Skeletal muscle tissue (tissue), 4 donors: ENCODE measurements around the gene NEDD4L. TPM values are rescaled to one million over a fixed set of nuclear protein-coding genes. Genes with fewer than 3 reads are reported as not detected.
"Not testable (repeated sequence)": the region's sequence is repeated elsewhere in the genome, so short reads cannot be mapped to it uniquely, and the experiment has no call there.

Experiments used
- H3K27ac ChIP-seq: one replicate; pipeline ENCODE4 v1.7.0; 2013; ENCODE audit warnings: mild to moderate bottlenecking, low read depth, low read length, inconsistent platforms
- H3K27me3 ChIP-seq, 3 donors: one replicate each; pipeline ENCODE4 v1.7.0; 2013; ENCODE audit warnings: low read length in 3 of 3; ENCODE audit not compliant: control insufficient read depth in 3 of 3, insufficient read depth in 3 of 3
- H3K36me3 ChIP-seq, 3 donors: one replicate each; pipeline ENCODE4 v1.7.0; 2013; ENCODE audit warnings: low read length in 3 of 3; ENCODE audit not compliant: control insufficient read depth in 3 of 3, insufficient read depth in 3 of 3
- H3K4me1 ChIP-seq, 3 donors: one replicate each; pipeline ENCODE4 v1.7.0; 2013; ENCODE audit warnings: low read length in 3 of 3, mild to moderate bottlenecking in 3 of 3; ENCODE audit not compliant: control insufficient read depth in 3 of 3, insufficient read depth in 3 of 3
- H3K4me3 ChIP-seq, 3 donors: one replicate each; pipeline ENCODE4 v1.7.0; 2013; ENCODE audit warnings: low read length in 3 of 3
- H3K9ac ChIP-seq, 3 donors: one replicate each; pipeline ENCODE4 v1.7.0; 2013; ENCODE audit warnings: low read length in 3 of 3, mild to moderate bottlenecking in 3 of 3, moderate library complexity in 2 of 3, low read depth in 1 of 3
- H3K9me3 ChIP-seq, 3 donors: one replicate each; pipeline ENCODE4 v1.7.0; 2013; ENCODE audit warnings: low read length in 3 of 3; ENCODE audit not compliant: control insufficient read depth in 3 of 3
- total RNA-seq: library from RNA; depleted of rRNA; stranded (reverse); fragments of >200 nt; gene quantifications from one replicate; pipeline ENCODE4 v1.2.3, GENCODE V29; 2014
- donor health status: Osteomylitis.

NEDD4L gene
- total RNA-seq, 1 donor from 2014 or later: 34.4 TPM

DNA sequence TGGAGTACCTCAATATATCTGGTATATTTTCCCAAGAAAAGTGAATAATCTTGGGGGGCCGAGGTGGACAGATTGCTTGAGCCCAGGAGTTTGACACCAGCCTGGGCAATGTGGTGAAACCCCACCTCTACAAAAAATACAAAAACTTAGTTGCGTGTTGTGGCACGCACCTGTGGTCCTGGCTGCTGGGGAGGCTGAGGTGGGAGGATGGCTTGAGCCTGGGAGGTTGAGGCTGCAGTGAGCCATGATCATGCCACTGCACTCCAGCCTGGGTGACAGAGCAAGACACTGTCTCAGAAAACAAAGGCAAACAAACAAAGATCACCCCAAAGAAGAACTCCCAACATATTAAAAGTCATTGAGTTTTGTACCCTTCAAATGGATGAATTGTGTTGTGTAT is 6.9 kb downstream of the NEDD4L start:
- not testable (repeated sequence) for H3K27me3 ChIP-seq, H3K36me3 ChIP-seq, H3K9ac ChIP-seq, H3K9me3 ChIP-seq, H3K27ac ChIP-seq, H3K4me1 ChIP-seq, H3K4me3 ChIP-seq

DNA sequence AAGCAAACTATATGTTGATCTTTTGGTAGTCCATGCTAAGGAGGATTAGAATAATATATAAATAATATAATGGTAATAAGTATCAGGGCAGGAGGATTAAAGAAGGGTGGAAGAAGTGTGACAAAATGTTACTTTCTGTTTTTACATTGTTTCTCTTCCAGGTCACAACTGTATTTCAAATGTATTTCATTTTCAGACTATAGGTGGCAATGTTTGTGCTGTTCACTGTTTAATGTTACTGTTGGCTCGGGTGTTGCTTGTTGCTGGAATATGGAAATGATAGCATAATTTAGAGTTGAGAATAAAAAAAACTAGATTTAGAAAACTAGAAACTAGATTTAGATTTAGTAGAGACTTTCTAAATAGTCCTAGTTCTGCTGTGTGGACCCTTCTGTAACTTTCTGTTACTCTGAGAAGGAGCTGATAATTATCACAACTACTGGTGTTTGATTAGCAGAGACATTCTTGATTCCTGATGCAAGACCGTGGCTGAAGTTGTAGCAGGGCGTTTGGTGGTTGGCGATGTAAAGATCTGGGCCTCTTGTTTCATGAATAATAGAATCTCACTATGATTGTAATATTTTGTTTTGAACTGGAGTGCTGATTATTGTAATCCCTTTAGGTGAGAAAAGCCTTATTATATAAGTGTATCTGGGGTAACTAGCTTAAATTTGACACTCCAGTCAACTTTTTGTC is 7.9 kb downstream of the NEDD4L start:
- H3K9me3 ChIP-seq: no peaks in the 10 kb centered on the region
- H3K36me3 ChIP-seq: no peaks in the 10 kb centered on the region
- no peak overlapping the region for H3K27ac ChIP-seq
- no peaks in the 10 kb centered on the region for H3K4me1 ChIP-seq
- no peak overlapping the region for H3K9ac ChIP-seq
- no peak overlapping the region for H3K4me3 ChIP-seq
- no peaks in the 10 kb centered on the region for H3K27me3 ChIP-seq

GRCh38 chr18:58052960-58053359 is 8.9 kb downstream of the NEDD4L start:
- Histone ChIP-seq H3K9me3 (no peaks in the 10 kb centered on the region), H3K27ac (no peak overlapping the region), H3K27me3 (no peaks in the 10 kb centered on the region), H3K4me1 (no peaks in the 10 kb centered on the region), H3K4me3 (no peak overlapping the region), H3K36me3 (no peaks in the 10 kb centered on the region), H3K9ac (no peak overlapping the region)

DNA sequence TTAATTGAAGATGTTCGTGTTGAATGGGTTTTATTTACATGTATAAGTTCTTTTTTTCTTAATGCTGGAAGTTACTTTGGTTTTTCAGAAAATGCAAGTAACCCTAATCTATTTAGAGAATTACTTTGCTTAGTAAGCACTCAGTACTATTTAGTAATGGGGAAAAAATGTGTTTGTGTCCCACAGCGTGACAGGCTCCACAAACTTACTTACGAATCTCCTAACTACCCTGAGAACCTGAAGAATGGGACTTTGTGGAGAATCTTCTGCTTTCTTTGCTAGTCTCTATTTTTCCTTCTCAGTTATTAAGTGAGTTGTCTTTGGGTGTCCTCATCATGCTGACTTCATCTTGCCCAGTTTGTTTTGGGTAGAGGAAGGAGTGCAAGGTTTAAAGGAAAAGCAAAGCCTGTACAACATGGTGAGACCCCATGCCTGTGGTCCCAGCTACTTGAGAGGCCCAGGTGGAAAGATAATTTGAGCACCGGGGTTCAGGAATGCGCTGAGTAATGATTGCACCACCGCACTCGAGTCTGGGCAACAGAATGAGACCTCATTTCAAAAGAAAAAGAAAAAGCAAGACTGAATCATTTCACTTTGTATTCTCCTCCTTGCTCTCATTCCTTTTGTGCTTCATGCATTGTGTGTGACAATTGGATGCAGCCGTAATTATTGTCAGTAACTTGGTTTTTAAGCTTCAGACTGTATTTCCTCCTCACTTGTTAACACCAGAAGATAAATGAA is 10.2 kb downstream of the NEDD4L start:
- H3K9ac ChIP-seq: no peak overlapping the region

DNA sequence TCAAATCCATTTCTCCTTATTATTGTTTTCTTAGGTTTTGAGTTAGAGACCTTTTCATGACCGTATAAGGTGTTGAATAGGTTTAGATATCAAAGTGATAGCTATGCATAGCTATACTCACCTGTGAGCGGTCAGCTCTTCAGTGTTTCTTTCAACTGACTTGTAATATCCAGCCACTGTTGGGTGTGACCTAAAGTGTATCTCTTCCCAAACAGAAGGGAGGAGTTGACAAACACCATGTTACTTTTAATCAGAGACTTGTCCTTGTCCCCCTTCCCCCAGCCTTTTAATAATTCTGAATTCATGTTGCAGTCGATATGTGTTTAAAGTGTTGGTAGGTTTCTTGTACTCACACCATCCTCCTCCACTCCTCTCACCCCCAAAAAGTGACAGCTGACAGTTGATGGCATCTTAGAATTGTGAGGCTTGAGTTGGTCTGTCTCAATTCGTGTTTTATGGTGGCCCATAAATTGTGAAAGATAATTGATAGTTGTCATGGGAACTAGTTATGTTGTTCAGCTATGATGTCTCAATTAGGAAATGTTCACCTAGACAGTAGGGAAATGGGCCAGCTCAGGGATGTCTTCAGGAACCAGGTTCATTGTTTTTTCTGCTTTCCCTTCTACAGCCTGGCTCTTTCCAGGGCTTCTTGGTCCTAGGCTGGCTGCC is 12.0 kb downstream of the NEDD4L start:
- H3K4me1 ChIP-seq: no peaks in the 10 kb centered on the region
- H3K27ac ChIP-seq: no peak overlapping the region
- H3K9ac ChIP-seq: no peak overlapping the region
- no peaks in the 10 kb centered on the region for H3K27me3 ChIP-seq
- H3K9me3 ChIP-seq: no peaks in the 10 kb centered on the region
- no peaks in the 10 kb centered on the region for H3K36me3 ChIP-seq
- no peak overlapping the region for H3K4me3 ChIP-seq

More for the DNA sequence above, 10.2 kb downstream of the NEDD4L start:
- Histone ChIP-seq H3K4me1 (no peaks in the 10 kb centered on the region), H3K9me3 (no peaks in the 10 kb centered on the region), H3K27me3 (no peaks in the 10 kb centered on the region), H3K36me3 (no peaks in the 10 kb centered on the region), H3K27ac (no peak overlapping the region), H3K4me3 (no peak overlapping the region)

GRCh38 chr18:58056852-58057251 is 12.8 kb downstream of the NEDD4L start:
- no peaks in the 10 kb centered on the region for H3K9me3 ChIP-seq
- H3K4me1 ChIP-seq: no peaks in the 10 kb centered on the region
- H3K9ac ChIP-seq: no peak overlapping the region
- no peaks in the 10 kb centered on the region for H3K27me3 ChIP-seq
- H3K27ac ChIP-seq: no peak overlapping the region
- no peak overlapping the region for H3K4me3 ChIP-seq
- no peaks in the 10 kb centered on the region for H3K36me3 ChIP-seq

DNA sequence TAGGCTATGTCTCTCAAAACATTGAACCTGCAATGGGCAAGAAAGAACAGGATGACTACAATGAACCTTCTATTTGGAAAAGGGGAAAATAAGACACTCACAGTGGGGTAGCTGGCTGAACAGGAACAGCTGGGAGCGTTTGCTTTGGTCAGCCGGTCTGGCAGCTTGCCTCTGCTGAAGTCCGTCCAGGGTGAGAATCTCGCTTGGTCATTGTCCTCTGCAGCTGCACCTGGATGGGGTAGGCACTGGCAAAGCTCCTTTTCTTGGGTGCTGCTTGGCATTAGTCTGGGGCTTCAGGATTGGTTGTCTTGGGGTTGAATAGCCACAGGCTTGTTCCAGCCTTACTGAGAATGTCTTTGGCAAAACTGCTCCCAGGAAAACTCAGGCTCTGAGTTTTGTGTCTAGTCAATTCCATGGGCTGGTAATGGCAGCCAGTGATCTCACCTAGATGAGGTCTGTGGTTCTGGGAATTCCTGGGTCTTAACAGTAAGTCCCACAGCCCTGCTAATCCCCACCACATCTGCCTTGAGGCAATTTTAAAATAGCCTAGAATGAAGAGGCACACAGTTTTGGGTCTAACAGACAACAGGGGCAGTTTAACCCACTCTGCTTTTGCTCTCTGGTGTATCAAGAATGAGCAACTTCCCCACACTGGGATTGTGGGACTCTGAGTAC is 13.4 kb downstream of the NEDD4L start:
- Histone ChIP-seq H3K27ac (no peak overlapping the region), H3K36me3 (no peaks in the 10 kb centered on the region), H3K4me1 (no peaks in the 10 kb centered on the region), H3K27me3 (no peaks in the 10 kb centered on the region), H3K9me3 (no peaks in the 10 kb centered on the region), H3K9ac (no peak overlapping the region), H3K4me3 (no peak overlapping the region)

- no peak overlapping the region for H3K4me3 ChIP-seq
- no peaks in the 10 kb centered on the region for H3K36me3 ChIP-seq
- H3K9ac ChIP-seq: no peak overlapping the region
- no peaks in the 10 kb centered on the region for H3K9me3 ChIP-seq
- H3K4me1 ChIP-seq: no peaks in the 10 kb centered on the region
- no peak overlapping the region for H3K27ac ChIP-seq
- H3K27me3 ChIP-seq: no peaks in the 10 kb centered on the region
Observed at GRCh38 chr18:58058720-58059119, 14.7 kb downstream of the NEDD4L start.

- Histone ChIP-seq H3K36me3 (no peaks in the 10 kb centered on the region), H3K27ac (no peak overlapping the region), H3K4me1 (no peaks in the 10 kb centered on the region), H3K9me3 (peaks cover 0 to 2% (median 0%) of the 10 kb centered on the region in 3 donors), H3K4me3 (no peak overlapping the region), H3K9ac (no peak overlapping the region), H3K27me3 (no peaks in the 10 kb centered on the region)
Observed at GRCh38 chr18:58060254-58060653, 16.2 kb downstream of the NEDD4L start.

DNA sequence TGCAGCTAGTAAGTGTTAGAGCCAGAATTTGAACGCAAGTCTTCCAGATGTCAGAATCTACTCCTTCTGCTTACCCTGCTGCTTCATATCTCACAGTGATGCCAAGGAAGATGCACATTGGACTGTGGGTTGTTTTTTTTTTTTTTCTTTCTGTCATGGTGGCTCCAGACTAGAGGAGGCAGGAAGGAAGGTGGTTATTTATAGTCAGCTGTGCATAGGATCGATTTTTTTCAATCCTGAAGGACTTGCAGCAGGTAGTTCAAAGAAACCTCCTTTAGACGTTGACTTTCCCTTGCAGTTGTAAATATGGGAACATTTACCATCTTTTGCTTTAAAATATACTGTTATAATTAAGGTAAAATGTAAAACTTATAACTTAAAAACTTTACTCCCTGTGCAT is 17.3 kb downstream of the NEDD4L start:
- Histone ChIP-seq H3K36me3 (no peaks in the 10 kb centered on the region), H3K4me1 (no peaks in the 10 kb centered on the region), H3K27ac (no peak overlapping the region), H3K9ac (no peak overlapping the region), H3K9me3 (peaks cover 0 to 3% (median 0%) of the 10 kb centered on the region in 3 donors), H3K27me3 (no peaks in the 10 kb centered on the region), H3K4me3 (no peak overlapping the region)
